GOT3 (cell line): ENCODE data around the gene POLR3E.

Experiments
- DNase-seq: peaks from one replicate; lab custom pipeline; 2025; ENCODE audit warnings: mixed read lengths; lab: John Stamatoyannopoulos, UW

The POLR3E gene, protein sequence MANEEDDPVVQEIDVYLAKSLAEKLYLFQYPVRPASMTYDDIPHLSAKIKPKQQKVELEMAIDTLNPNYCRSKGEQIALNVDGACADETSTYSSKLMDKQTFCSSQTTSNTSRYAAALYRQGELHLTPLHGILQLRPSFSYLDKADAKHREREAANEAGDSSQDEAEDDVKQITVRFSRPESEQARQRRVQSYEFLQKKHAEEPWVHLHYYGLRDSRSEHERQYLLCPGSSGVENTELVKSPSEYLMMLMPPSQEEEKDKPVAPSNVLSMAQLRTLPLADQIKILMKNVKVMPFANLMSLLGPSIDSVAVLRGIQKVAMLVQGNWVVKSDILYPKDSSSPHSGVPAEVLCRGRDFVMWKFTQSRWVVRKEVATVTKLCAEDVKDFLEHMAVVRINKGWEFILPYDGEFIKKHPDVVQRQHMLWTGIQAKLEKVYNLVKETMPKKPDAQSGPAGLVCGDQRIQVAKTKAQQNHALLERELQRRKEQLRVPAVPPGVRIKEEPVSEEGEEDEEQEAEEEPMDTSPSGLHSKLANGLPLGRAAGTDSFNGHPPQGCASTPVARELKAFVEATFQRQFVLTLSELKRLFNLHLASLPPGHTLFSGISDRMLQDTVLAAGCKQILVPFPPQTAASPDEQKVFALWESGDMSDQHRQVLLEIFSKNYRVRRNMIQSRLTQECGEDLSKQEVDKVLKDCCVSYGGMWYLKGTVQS

GRCh38 chr16:22297114-22297870 is at the start of gene POLR3E:
Gene POLR3E (plus strand): TSS chr16:22297409. CDS start chr16:22302969, 5,560 bp downstream.
- peak; percentile 98 for DNase-seq

GRCh38 chr16:22250522-22250921 is 46.7 kb upstream of the POLR3E start:
- DNase-seq: no peak

DNA sequence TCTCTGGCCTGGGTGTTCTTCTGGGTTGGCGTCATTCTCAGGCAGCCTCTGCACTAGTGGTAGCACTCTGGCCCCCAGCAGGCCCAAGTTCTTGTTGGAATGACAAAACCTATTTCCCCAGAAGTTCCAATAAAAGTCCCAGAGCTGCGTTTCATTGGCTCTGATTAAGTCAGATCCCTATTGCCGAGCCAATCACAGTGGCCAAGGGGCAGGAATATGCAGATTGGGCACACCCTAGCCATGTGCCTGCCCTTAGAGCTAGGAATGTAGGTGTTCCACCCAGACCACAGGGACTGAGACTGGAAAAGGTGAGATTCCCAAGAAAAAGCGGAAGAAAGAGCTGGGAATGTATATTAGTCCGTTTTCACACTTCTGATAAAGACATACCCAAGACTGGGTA is 44.9 kb upstream of the POLR3E start:
- no peak for DNase-seq

DNA sequence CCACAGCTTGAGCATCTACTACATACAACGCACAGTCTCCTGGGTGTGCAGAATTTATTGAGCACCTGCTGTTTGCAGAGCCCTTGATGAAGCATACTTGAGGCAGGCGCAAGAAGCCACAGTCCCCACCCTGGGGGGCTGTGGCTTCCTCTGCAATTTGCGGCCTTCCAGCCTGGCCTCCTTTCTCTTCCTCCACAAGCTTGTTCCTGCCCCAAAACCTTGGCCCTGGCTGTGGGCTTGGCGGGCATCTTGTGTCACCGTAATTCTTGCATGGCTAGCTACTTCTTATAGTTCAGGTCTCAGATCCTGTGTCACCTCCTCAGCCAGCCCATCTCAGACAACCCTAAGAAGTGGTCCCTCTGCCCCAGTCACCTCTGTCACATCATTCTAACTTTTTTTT is 43.9 kb upstream of the POLR3E start:
- no peak for DNase-seq

- no peak for DNase-seq
Observed at GRCh38 chr16:22255335-22255734, 41.9 kb upstream of the POLR3E start.

DNA sequence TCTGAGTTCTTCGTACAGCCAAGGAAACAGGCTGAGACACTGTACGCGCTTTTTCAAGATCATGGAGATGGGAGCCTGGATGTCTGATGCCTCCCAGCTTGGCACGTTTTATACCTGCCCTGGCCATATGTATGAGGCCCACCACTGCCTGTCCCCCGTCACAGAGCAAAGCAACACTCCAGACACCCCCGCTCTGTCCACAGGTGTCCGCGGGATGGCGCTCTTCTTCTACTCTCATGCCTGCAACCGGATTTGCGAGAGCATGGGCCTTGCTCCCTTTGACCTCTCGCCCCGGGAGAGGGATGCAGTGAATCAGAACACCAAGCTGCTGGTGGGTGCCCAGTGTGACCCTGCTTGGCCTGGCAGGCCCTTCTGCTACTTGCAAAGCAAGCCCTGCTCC is 39.8 kb upstream of the POLR3E start:
- no peak for DNase-seq

GRCh38 chr16:22260490-22260889 is 36.7 kb upstream of the POLR3E start:
- no peak for DNase-seq

- no peak for DNase-seq
Observed at GRCh38 chr16:22262460-22262859, 34.7 kb upstream of the POLR3E start.

GRCh38 chr16:22264786-22265185 is 32.4 kb upstream of the POLR3E start:
- no peak for DNase-seq

DNA sequence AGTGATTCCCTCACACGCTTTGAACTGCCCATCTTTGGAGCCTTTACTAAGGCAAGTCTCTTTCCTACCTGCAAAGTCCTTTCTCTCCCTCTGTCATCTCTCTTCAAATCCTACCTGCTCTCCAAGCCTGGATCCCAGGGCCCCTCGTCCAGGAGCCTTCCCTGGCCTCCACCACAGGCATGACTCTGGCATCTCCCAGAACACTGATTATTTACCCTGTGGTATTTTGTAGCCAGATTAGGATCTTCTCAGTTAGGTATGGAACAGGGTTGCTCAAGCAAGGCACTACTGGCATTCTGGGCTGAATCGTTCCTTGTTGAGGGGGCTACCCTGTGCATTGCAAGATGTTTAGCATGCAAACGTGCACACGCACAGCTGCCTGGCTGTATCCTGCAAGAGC is 31.9 kb upstream of the POLR3E start:
- DNase-seq: no peak

GRCh38 chr16:22266546-22266945 is 30.7 kb upstream of the POLR3E start:
- DNase-seq: no peak

GRCh38 chr16:22267764-22268163 is 29.4 kb upstream of the POLR3E start:
- no peak for DNase-seq

DNA sequence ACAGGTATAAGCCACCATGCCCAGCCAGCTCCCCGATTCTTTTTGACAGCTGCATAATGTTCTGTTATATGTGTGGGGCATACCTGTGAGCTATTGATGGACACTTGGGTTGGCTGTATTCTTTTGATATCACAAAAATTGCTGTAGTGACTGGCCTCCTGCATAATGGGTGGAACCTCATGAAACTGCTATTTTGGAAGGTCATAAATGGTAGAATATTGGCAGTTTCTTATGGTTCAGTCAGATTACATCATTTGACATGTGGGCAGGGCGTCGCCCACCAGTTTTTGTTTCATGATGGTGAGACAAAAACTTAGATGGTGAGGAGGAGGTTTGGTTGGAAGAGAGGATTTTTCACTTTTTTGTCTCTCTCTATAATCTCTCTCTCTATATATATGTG is 26.7 kb upstream of the POLR3E start:
- DNase-seq: no peak

- no peak for DNase-seq
Observed at GRCh38 chr16:22272870-22273650, 24.1 kb upstream of the POLR3E start.

GRCh38 chr16:22274916-22275315 is 22.3 kb upstream of the POLR3E start:
- DNase-seq: no peak

DNA sequence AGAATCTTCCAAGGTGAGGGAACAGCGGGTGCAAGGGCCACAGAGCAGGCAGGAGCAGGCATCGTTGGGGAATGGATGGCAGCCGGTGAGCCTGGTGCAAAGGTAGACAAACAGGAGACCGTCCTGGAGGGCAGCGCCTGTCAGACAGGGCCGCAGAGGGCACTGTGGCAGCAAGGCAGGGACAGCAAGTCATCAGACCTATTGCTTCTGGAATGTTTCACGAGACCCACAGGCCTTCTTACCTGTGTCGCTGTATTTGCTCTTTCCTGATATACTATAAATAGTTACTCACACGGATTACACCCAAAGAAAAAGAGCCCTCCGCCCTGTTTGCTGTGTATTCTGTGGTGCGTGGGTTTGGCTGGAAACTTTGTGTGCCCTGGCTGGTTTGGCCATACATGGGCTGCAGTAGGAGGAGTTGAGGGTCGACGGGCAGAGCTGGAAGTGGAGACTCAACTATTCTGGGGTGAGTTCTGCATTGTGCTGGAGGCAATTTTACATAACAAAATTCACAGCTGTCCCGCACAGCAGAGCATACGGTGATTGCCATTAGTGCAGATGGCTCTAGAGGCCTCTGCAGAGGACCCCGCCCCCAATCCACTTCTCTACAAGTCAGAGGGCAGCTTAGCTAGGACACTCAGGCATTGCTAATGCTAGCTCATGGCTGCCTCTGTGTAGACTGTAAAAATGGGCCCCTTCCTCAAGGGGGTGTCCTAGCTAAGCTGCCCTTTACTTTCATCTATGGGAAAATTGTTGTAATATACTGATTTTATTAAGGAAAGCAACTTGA is 18.6 kb upstream of the POLR3E start:
- no peak for DNase-seq

DNA sequence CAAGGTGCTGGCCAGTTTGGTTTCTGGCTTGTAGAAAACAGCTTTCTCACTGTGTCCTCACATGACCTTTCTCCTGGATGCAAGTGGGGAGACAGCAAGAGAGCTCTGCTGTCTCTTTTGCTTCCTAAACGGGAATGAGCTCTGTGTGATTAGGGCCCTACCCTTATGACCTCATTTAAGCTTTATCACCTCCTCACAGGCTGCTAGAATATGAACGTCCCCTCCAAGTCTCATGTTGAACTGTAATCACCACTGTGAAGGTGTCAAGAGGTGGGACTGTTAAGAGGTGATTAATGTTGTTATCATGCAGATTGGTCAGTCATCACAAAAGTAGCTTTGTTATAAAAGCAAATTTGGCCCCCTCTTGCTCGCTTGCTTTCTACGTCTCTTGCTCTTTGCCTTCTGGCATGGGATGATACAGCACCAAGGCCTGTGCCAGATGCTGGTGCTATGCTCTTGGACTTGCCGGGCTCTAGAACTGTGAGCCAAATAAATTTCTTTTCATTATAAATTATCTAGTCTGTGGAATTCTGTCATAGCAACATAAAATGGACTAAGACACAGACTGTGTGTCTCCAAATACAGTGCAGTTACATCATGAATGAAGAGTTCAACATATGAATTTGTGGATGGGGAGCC is 14.8 kb upstream of the POLR3E start:
- DNase-seq: no peak

- no peak for DNase-seq
Observed at GRCh38 chr16:22284637-22285036, 12.6 kb upstream of the POLR3E start.

- DNase-seq: no peak
Observed at GRCh38 chr16:22285080-22285479, 12.1 kb upstream of the POLR3E start.

DNA sequence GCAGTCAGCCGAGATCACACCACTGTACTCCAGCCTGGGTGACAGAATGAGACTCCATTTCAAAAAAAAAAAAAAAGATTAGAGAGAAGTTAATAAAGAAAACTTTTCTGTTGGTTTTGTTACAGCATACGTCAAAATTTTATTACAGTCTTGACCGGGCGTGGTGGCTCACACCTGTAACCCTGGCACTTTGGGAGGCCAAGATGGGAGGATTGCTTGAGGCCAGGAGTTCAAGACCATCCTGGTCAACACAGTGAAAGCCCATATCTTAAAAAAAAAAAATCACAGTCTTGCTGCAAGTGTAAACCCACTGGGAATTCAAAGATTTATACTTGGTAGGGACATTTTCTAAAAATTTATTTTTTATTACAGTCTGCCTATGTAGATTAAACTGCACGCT is 6.2 kb upstream of the POLR3E start:
- DNase-seq: no peak
